ENCODE data around the gene SYNPO2. TPM values are rescaled to one million over a fixed set of nuclear protein-coding genes. Genes with fewer than 3 reads are reported as not detected.

The SYNPO2 gene
- total and polyA plus RNA-seq, 10 of the 15 experiments (the other 5 are each of a cell fraction or from before 2014, with no cell fraction given): 0.04 to 0.34 (median 0.28) TPM

DNA sequence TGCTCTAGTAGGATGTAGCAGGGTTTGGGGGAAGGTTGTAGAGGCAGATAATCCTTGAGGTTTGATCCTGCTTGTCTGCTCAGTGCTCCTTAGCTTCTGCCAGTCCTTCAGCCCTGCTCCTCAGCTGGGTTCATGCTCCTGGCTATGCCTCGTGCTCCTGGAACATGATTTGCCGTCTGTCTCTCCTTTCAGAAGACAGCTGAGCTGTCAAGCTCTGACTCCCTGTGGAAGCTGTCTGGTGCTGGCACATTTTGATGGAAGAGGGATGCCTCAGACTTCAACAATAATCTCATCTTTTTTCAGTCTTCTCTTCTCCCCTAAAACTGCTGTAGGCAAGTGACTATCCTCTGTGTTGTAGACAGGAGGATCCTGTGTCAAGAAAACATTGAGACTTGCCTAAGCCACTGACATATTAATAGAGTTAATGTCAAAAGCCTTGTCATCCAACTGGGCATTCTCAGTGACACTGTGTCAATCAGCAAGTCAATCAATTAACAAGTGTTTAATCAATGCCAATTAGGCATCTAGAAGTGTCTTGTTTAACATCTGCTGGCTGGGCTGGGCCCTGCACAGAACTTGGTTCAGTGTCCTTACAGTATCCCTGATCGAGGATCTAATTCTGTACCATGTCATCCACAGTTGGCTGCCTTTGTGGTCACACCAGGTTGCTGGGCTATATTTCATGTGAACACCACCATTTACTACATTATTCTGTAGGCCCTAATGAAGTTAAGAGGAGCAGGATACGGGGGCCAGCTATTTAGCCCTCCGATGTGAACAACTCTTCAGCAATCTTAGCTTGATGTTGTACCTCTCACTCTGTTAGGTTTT is 96.7 kb downstream of the SYNPO2 start:
- Histone ChIP-seq H3K9me3 (replicated peaks; ENCODE audit: control insufficient read depth, insufficient read depth, low read length) (no peaks in the 10 kb centered on the region), H3K4me3 (no peak overlapping the region), H3K36me3 (ENCODE audit: control insufficient read depth in 2 of 2, insufficient read depth in 2 of 2, low read length in 1 of 2) (no peaks in the 10 kb centered on the region), H4K20me1 (ENCODE audit: control insufficient read depth, insufficient read depth) (no peaks in the 10 kb centered on the region), H3K79me2 (ENCODE audit: control insufficient read depth, insufficient read depth, low read length) (no peaks in the 10 kb centered on the region), H3K4me1 (ENCODE audit: control insufficient read depth, insufficient read depth, low read length) (no peaks in the 10 kb centered on the region), H3K4me2 (ENCODE audit: control insufficient read depth, insufficient read depth) (no peak overlapping the region), H3K27me3 (replicated peaks in 1 of 2; ENCODE audit: control insufficient read depth in 2 of 2, insufficient read depth in 2 of 2, low read length in 1 of 2) (no peaks in the 10 kb centered on the region), H3K27ac (ENCODE audit: control insufficient read depth, insufficient read depth) (no peak overlapping the region), H3K9ac (ENCODE audit: control insufficient read depth, insufficient read depth, low read length) (no peak overlapping the region), H2AFZ (ENCODE audit: control insufficient read depth, low read depth, low read length) (no peak overlapping the region)
- ChIA-PET SMC1A (ENCODE audit: uncharacterized antibody, unreplicated experiment) (interaction anchor here (0.6 kb wide), 1 partner anchor 759 kb away, joined by 3 read pairs; no protein-coding TSS in a partner anchor), CTCF (interaction anchor here (0.8 kb wide), 2 partner anchors 10 to 14 kb away, joined by 3 to 4 read pairs; no protein-coding TSS in a partner anchor), RAD21 (ENCODE audit: unreplicated experiment) (no interaction called here), POLR2A (no interaction called here)
- DNase-seq (ENCODE audit: low read depth, low spot score) (no peak), FAIRE-seq (no peak), ATAC-seq (no peak)
- intact Hi-C loops (cut with micrococcal nuclease; ENCODE audit: unreplicated experiment): no loop called here
- WGBS (ENCODE audit: insufficient coverage, insufficient replicate concordance, low lambda C conversion rate, missing lambda C conversion rate): 28% methylated on average over 5 of the region's 5 CpGs
- in situ Hi-C loops (cut with MboI): loop anchor here (10.0 kb wide), 1 partner anchor 639 kb away; the partner anchor contains the start of gene PDE5A
- BruUV-seq (replicated peaks): no TSS peak
- TF ChIP-seq, protein P1, sequence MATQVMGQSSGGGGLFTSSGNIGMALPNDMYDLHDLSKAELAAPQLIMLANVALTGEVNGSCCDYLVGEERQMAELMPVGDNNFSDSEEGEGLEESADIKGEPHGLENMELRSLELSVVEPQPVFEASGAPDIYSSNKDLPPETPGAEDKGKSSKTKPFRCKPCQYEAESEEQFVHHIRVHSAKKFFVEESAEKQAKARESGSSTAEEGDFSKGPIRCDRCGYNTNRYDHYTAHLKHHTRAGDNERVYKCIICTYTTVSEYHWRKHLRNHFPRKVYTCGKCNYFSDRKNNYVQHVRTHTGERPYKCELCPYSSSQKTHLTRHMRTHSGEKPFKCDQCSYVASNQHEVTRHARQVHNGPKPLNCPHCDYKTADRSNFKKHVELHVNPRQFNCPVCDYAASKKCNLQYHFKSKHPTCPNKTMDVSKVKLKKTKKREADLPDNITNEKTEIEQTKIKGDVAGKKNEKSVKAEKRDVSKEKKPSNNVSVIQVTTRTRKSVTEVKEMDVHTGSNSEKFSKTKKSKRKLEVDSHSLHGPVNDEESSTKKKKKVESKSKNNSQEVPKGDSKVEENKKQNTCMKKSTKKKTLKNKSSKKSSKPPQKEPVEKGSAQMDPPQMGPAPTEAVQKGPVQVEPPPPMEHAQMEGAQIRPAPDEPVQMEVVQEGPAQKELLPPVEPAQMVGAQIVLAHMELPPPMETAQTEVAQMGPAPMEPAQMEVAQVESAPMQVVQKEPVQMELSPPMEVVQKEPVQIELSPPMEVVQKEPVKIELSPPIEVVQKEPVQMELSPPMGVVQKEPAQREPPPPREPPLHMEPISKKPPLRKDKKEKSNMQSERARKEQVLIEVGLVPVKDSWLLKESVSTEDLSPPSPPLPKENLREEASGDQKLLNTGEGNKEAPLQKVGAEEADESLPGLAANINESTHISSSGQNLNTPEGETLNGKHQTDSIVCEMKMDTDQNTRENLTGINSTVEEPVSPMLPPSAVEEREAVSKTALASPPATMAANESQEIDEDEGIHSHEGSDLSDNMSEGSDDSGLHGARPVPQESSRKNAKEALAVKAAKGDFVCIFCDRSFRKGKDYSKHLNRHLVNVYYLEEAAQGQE (IDR thresholded peaks at IDR 0.05; ENCODE audit: low read depth, low read length): no peak
- TF ChIP-seq, protein P2, sequence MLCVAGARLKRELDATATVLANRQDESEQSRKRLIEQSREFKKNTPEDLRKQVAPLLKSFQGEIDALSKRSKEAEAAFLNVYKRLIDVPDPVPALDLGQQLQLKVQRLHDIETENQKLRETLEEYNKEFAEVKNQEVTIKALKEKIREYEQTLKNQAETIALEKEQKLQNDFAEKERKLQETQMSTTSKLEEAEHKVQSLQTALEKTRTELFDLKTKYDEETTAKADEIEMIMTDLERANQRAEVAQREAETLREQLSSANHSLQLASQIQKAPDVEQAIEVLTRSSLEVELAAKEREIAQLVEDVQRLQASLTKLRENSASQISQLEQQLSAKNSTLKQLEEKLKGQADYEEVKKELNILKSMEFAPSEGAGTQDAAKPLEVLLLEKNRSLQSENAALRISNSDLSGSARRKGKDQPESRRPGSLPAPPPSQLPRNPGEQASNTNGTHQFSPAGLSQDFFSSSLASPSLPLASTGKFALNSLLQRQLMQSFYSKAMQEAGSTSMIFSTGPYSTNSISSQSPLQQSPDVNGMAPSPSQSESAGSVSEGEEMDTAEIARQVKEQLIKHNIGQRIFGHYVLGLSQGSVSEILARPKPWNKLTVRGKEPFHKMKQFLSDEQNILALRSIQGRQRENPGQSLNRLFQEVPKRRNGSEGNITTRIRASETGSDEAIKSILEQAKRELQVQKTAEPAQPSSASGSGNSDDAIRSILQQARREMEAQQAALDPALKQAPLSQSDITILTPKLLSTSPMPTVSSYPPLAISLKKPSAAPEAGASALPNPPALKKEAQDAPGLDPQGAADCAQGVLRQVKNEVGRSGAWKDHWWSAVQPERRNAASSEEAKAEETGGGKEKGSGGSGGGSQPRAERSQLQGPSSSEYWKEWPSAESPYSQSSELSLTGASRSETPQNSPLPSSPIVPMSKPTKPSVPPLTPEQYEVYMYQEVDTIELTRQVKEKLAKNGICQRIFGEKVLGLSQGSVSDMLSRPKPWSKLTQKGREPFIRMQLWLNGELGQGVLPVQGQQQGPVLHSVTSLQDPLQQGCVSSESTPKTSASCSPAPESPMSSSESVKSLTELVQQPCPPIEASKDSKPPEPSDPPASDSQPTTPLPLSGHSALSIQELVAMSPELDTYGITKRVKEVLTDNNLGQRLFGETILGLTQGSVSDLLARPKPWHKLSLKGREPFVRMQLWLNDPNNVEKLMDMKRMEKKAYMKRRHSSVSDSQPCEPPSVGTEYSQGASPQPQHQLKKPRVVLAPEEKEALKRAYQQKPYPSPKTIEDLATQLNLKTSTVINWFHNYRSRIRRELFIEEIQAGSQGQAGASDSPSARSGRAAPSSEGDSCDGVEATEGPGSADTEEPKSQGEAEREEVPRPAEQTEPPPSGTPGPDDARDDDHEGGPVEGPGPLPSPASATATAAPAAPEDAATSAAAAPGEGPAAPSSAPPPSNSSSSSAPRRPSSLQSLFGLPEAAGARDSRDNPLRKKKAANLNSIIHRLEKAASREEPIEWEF (IDR thresholded peaks at IDR 0.05; ENCODE audit: insufficient replicate concordance, low read depth, low read length): no peak
- TF ChIP-seq NFYB (IDR thresholded peaks at IDR 0.05; ENCODE audit: insufficient read depth, low read depth, low read length) (no peak), DPF2 (IDR thresholded peaks at IDR 0.05) (no peak), TAF1 (IDR thresholded peaks at IDR 0.05; ENCODE audit: borderline replicate concordance, low read depth, low read length) (no peak), RAD21 (IDR thresholded peaks at IDR 0.05; ENCODE audit: insufficient read depth, low read depth, low read length) (no peak), KAT2A (conservative IDR thresholded peaks at IDR 0.05; ENCODE audit: control insufficient read depth, low read depth, low read length) (no peak), EGR1 (IDR thresholded peaks at IDR 0.05; ENCODE audit: borderline replicate concordance in 1 of 2, low read depth in 2 of 2, low read length in 2 of 2) (no peak), RAD51 (IDR thresholded peaks at IDR 0.05) (no peak)
- TF ChIP-seq, protein P3, sequence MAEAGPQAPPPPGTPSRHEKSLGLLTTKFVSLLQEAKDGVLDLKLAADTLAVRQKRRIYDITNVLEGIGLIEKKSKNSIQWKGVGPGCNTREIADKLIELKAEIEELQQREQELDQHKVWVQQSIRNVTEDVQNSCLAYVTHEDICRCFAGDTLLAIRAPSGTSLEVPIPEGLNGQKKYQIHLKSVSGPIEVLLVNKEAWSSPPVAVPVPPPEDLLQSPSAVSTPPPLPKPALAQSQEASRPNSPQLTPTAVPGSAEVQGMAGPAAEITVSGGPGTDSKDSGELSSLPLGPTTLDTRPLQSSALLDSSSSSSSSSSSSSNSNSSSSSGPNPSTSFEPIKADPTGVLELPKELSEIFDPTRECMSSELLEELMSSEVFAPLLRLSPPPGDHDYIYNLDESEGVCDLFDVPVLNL (IDR thresholded peaks at IDR 0.05; ENCODE audit: low read depth, low read length): no peak
- TF ChIP-seq, protein P4, sequence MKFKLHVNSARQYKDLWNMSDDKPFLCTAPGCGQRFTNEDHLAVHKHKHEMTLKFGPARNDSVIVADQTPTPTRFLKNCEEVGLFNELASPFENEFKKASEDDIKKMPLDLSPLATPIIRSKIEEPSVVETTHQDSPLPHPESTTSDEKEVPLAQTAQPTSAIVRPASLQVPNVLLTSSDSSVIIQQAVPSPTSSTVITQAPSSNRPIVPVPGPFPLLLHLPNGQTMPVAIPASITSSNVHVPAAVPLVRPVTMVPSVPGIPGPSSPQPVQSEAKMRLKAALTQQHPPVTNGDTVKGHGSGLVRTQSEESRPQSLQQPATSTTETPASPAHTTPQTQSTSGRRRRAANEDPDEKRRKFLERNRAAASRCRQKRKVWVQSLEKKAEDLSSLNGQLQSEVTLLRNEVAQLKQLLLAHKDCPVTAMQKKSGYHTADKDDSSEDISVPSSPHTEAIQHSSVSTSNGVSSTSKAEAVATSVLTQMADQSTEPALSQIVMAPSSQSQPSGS (IDR thresholded peaks at IDR 0.05; ENCODE audit: low read length): no peak

Measured in GM12878 (cell line).